IPS-20b (cell line): ENCODE results near the gene ADGRF5.
"Not testable (repeated sequence)": the region's sequence is repeated elsewhere in the genome, so short reads cannot be mapped to it uniquely, and the experiment has no call there.

Experiments
- H3K27ac ChIP-seq: one replicate; pipeline ENCODE4 v1.5.1; 2013; ENCODE audit warnings: low read length
- H3K27me3 ChIP-seq: 2 replicates; pipeline ENCODE4 v1.6.1; 2013; ENCODE audit warnings: mild to moderate bottlenecking, low read length, inconsistent platforms; ENCODE audit not compliant: insufficient read depth
- H3K36me3 ChIP-seq: 2 replicates; pipeline ENCODE4 v1.6.1; 2013; ENCODE audit warnings: low read depth, mild to moderate bottlenecking, inconsistent platforms, low read length, moderate library complexity; ENCODE audit not compliant: insufficient read depth
- H3K4me1 ChIP-seq: 2 replicates; pipeline ENCODE4 v1.6.1; 2013; ENCODE audit warnings: mild to moderate bottlenecking, control low read depth, inconsistent platforms, low read length, moderate library complexity; ENCODE audit not compliant: insufficient read depth
- H3K4me3 ChIP-seq: 2 replicates; pipeline ENCODE4 v1.5.1; 2013; ENCODE audit warnings: mild to moderate bottlenecking, low read length, inconsistent platforms
- H3K9ac ChIP-seq: 2 replicates; pipeline ENCODE4 v1.6.1; 2013; ENCODE audit warnings: low read depth, mild to moderate bottlenecking, inconsistent platforms, low read length, moderate library complexity
- H3K9me3 ChIP-seq: 2 replicates; pipeline ENCODE4 v1.6.1; 2013; ENCODE audit warnings: mild to moderate bottlenecking, low read depth, low read length, inconsistent platforms; ENCODE audit not compliant: insufficient read depth

Gene ADGRF5

GRCh38 chr6:46848684-46849360 is 72.9 kb downstream of the ADGRF5 start:
- Histone ChIP-seq H3K27me3 (peaks cover 14% of the 10 kb centered on the region), H3K4me1 (peaks cover 8% of the 10 kb centered on the region), H3K4me3 (peak overlapping the region; percentile 67), H3K27ac (no peak overlapping the region), H3K36me3 (no peaks in the 10 kb centered on the region), H3K9me3 (no peaks in the 10 kb centered on the region), H3K9ac (0 out of 2 replicates have a peak overlapping the region, but pooled peaks have one; percentile 39)

- H3K36me3 ChIP-seq = no peaks in the 10 kb centered on the region
- H3K27ac ChIP-seq = no peak overlapping the region
- H3K4me3 ChIP-seq = no peak overlapping the region
- peaks cover 14% of the 10 kb centered on the region for H3K27me3 ChIP-seq
- H3K4me1 ChIP-seq = peaks cover 5% of the 10 kb centered on the region; the same call in 1 of the 2 replicates
- H3K9ac ChIP-seq = no peak overlapping the region
- H3K9me3 ChIP-seq = peaks cover 28% of the 10 kb centered on the region
These were observed 76.6 kb downstream of the ADGRF5 start for GRCh38 chr6:46845126-46845525.

GRCh38 chr6:46842252-46842846 is 79.4 kb downstream of the ADGRF5 start:
- H3K27me3 ChIP-seq, H3K4me1 ChIP-seq, H3K4me3 ChIP-seq, H3K36me3 ChIP-seq, H3K27ac ChIP-seq, H3K9ac ChIP-seq: not testable (repeated sequence)
- peaks cover 28% of the 10 kb centered on the region for H3K9me3 ChIP-seq

- H3K27me3 ChIP-seq = no peaks in the 10 kb centered on the region
- H3K4me1 ChIP-seq = no peaks in the 10 kb centered on the region
- no peaks in the 10 kb centered on the region for H3K36me3 ChIP-seq
- no peak overlapping the region for H3K9ac ChIP-seq
- H3K27ac ChIP-seq = no peak overlapping the region
- no peak overlapping the region for H3K4me3 ChIP-seq
- peaks cover 21% of the 10 kb centered on the region for H3K9me3 ChIP-seq
These were observed 83.7 kb downstream of the ADGRF5 start for GRCh38 chr6:46838033-46838432.

- not testable (repeated sequence) for H3K4me1 ChIP-seq, H3K27me3 ChIP-seq, H3K36me3 ChIP-seq, H3K4me3 ChIP-seq, H3K27ac ChIP-seq, H3K9ac ChIP-seq, H3K9me3 ChIP-seq
These were observed 86.7 kb downstream of the ADGRF5 start for GRCh38 chr6:46834991-46835390.

GRCh38 chr6:46834257-46834916 is 87.4 kb downstream of the ADGRF5 start:
- H3K27ac ChIP-seq, H3K4me1 ChIP-seq, H3K4me3 ChIP-seq, H3K36me3 ChIP-seq, H3K9me3 ChIP-seq, H3K9ac ChIP-seq, H3K27me3 ChIP-seq: not testable (repeated sequence)

- H3K27me3 ChIP-seq = no peaks in the 10 kb centered on the region
- no peak overlapping the region for H3K4me3 ChIP-seq
- no peak overlapping the region for H3K27ac ChIP-seq
- H3K4me1 ChIP-seq = no peaks in the 10 kb centered on the region
- H3K36me3 ChIP-seq = no peaks in the 10 kb centered on the region
- no peaks in the 10 kb centered on the region for H3K9me3 ChIP-seq
- H3K9ac ChIP-seq = no peak overlapping the region
These were observed 88.9 kb downstream of the ADGRF5 start for GRCh38 chr6:46832816-46833215.

GRCh38 chr6:46828939-46829338 is 92.8 kb downstream of the ADGRF5 start:
- Histone ChIP-seq H3K9me3 (no peaks in the 10 kb centered on the region), H3K27me3 (no peaks in the 10 kb centered on the region), H3K9ac (no peak overlapping the region), H3K36me3 (no peaks in the 10 kb centered on the region), H3K27ac (no peak overlapping the region), H3K4me1 (no peaks in the 10 kb centered on the region), H3K4me3 (no peak overlapping the region)

- no peak overlapping the region for H3K4me3 ChIP-seq
These were observed 100.3 kb downstream of the ADGRF5 start for GRCh38 chr6:46821458-46821881.

GRCh38 chr6:46819561-46819960 is 102.2 kb downstream of the ADGRF5 start:
- no peak overlapping the region for H3K27ac ChIP-seq
- no peak overlapping the region for H3K9ac ChIP-seq

More at GRCh38 chr6:46821458-46821881, 100.3 kb downstream of the ADGRF5 start:
- H3K36me3 ChIP-seq = no peaks in the 10 kb centered on the region
- H3K4me1 ChIP-seq = no peaks in the 10 kb centered on the region
- no peak overlapping the region for H3K9ac ChIP-seq
- no peaks in the 10 kb centered on the region for H3K9me3 ChIP-seq
- no peak overlapping the region for H3K27ac ChIP-seq
- no peaks in the 10 kb centered on the region for H3K27me3 ChIP-seq

GRCh38 chr6:46816626-46817025 is 105.1 kb downstream of the ADGRF5 start:
- Histone ChIP-seq H3K9me3 (no peaks in the 10 kb centered on the region), H3K27me3 (no peaks in the 10 kb centered on the region), H3K4me1 (no peaks in the 10 kb centered on the region), H3K4me3 (no peak overlapping the region), H3K36me3 (no peaks in the 10 kb centered on the region), H3K9ac (no peak overlapping the region), H3K27ac (no peak overlapping the region)

More at GRCh38 chr6:46819561-46819960, 102.2 kb downstream of the ADGRF5 start:
- Histone ChIP-seq H3K4me3 (no peak overlapping the region), H3K4me1 (no peaks in the 10 kb centered on the region), H3K9me3 (no peaks in the 10 kb centered on the region), H3K36me3 (no peaks in the 10 kb centered on the region), H3K27me3 (no peaks in the 10 kb centered on the region)

GRCh38 chr6:46815130-46815529 is 106.6 kb downstream of the ADGRF5 start:
- Histone ChIP-seq H3K36me3 (no peaks in the 10 kb centered on the region), H3K9me3 (no peaks in the 10 kb centered on the region), H3K27ac (no peak overlapping the region), H3K4me3 (no peak overlapping the region), H3K27me3 (no peaks in the 10 kb centered on the region), H3K4me1 (no peaks in the 10 kb centered on the region), H3K9ac (no peak overlapping the region)
